K562 (cell line): ENCODE results near the gene CDKN2B-AS1. TPM values are rescaled to one million over a fixed set of nuclear protein-coding genes. Genes with fewer than 3 reads are reported as not detected.

Experiments
- ATAC-seq: fragments of 200-7000 bp; cut with Tn5 transposase; 3 replicates; pipeline ENCODE4 v1.9.1; 2020; ENCODE audit warnings: moderate library complexity
- BruUV-seq: library from RNA; stranded (reverse); fragments of 400-500 nt; replicated peaks from 2 replicates; lab custom pipeline; 2021; lab: Mats Ljungman, UMichigan
- CTCF ChIA-PET: fragments of 300-600 bp; formaldehyde crosslinking; extraction: SDS; loops from one replicate; lab custom pipeline; 2021; ENCODE audit warnings: low intra/inter-chr PET ratio; lab: Yijun Ruan, JAX
- POLR2A ChIA-PET: fragments of 300-600, 350-650 bp; sonication (Branson Sonifier 250); formaldehyde crosslinking; extraction: SDS; loops from one replicate; lab custom pipeline; 2021; ENCODE audit warnings: antibody characterized with exemption, inconsistent platforms; lab: Yijun Ruan, JAX
- DNase-seq, 4 experiments: peaks; one replicate each; pipeline versions ENCODE4 v3.0.0 to v3.0.0-alpha.2; 2011 to 2018; ENCODE audit warnings: low spot score in 3 of 4, mixed read lengths in 3 of 4; ENCODE audit errors: extremely low read depth in 1 of 4
- FAIRE-seq: peaks from 2 replicates; lab custom pipeline; 2011; peaks lifted over from hg19 to GRCh38; lab: Jason Lieb, UNC
- H2AFZ ChIP-seq: 2 replicates; pipeline ENCODE4 v1.6.0; 2011; ENCODE audit warnings: low read depth, low read length, control low read depth, inconsistent platforms
- H3K27ac ChIP-seq: fragments of 200-600 bp; 3 replicates; pipeline ENCODE4 v1.8.0; 2011; ENCODE audit warnings: low read depth, mild to moderate bottlenecking, control low read depth, inconsistent platforms, low read length, moderate library complexity, mixed read lengths; ENCODE audit errors: extremely low read depth
- H3K27me3 ChIP-seq, 2 experiments: fragments of 300-600 bp in 1 of 2; 2 replicates in 1 of 2; 3 replicates in 1 of 2; pipeline versions ENCODE4 v1.6.0 to v1.8.0; 2011; ENCODE audit warnings: inconsistent platforms in 2 of 2, low read length in 2 of 2, mild to moderate bottlenecking in 1 of 2, mixed read lengths in 1 of 2, moderate library complexity in 1 of 2; ENCODE audit not compliant: control insufficient read depth in 2 of 2, insufficient read depth in 2 of 2
- H3K36me3 ChIP-seq: fragments of 300-600 bp; 3 replicates; pipeline ENCODE4 v1.8.0; 2011; ENCODE audit warnings: mild to moderate bottlenecking, low read length, inconsistent platforms; ENCODE audit not compliant: control insufficient read depth, insufficient read depth
- H3K4me1 ChIP-seq, 2 experiments: fragments of 200-600 bp in 1 of 2; replicated peaks in 1 of 2; 2 replicates in 1 of 2; 3 replicates in 1 of 2; pipeline versions ENCODE4 v1.5.1 to v1.8.0; 2011; ENCODE audit warnings: inconsistent platforms in 2 of 2, low read length in 2 of 2, mild to moderate bottlenecking in 1 of 2, mixed read lengths in 1 of 2, moderate library complexity in 1 of 2; ENCODE audit not compliant: control insufficient read depth in 2 of 2, insufficient read depth in 2 of 2
- H3K4me2 ChIP-seq: 2 replicates; pipeline ENCODE4 v1.6.1; 2011; ENCODE audit warnings: low read length, control low read depth, inconsistent platforms, mixed read lengths; ENCODE audit not compliant: insufficient read depth
- H3K4me3 ChIP-seq: fragments of 200-600 bp; sonication (generic), shearing (Covaris generic); 2 replicates; pipeline ENCODE4 v1.5.1; 2016; ENCODE audit warnings: control low read depth, inconsistent platforms
- H3K79me2 ChIP-seq: fragments of 200-600 bp; 3 replicates; pipeline ENCODE4 v1.8.0; 2011; ENCODE audit warnings: low read length, inconsistent platforms; ENCODE audit not compliant: control insufficient read depth, insufficient read depth
- H3K9ac ChIP-seq, 2 experiments: 2 replicates each; pipeline versions ENCODE4 v1.6.0 to v1.6.1; 2011; ENCODE audit warnings: low read depth in 2 of 2, low read length in 2 of 2, control low read depth in 1 of 2, inconsistent platforms in 1 of 2, mild to moderate bottlenecking in 1 of 2, mixed read lengths in 1 of 2; ENCODE audit not compliant: insufficient read depth in 1 of 2
- H3K9me1 ChIP-seq: one replicate; pipeline ENCODE4 v1.6.0; 2011; ENCODE audit warnings: inconsistent platforms, mild to moderate bottlenecking, low read length, moderate library complexity; ENCODE audit not compliant: control insufficient read depth, insufficient read depth
- H3K9me3 ChIP-seq: replicated peaks from 2 replicates; pipeline ENCODE4 v1.5.1; 2011; ENCODE audit warnings: low read depth, low read length, inconsistent platforms; ENCODE audit not compliant: control insufficient read depth, insufficient read depth
- H4K20me1 ChIP-seq: replicated peaks from 2 replicates; pipeline ENCODE4 v1.6.1; 2011; ENCODE audit warnings: low read length, inconsistent platforms, mixed read lengths; ENCODE audit not compliant: control insufficient read depth, insufficient read depth
- ARHGAP35 ChIP-seq: fragments of 450-650 bp; IDR thresholded peaks from 2 replicates; pipeline ENCODE4 v1.6.1; 2018; ENCODE audit not compliant: partially characterized antibody
- EP400 ChIP-seq: fragments of 450-650 bp; IDR thresholded peaks from 2 replicates; pipeline ENCODE4 v1.6.1; 2017; ENCODE audit warnings: antibody characterized with exemption, mild to moderate bottlenecking, moderate library complexity
- LARP7 ChIP-seq: fragments of 450-650 bp; IDR thresholded peaks from 2 replicates; pipeline ENCODE4 v1.6.1; 2016
- NCOA1 ChIP-seq: fragments of 450-650 bp; IDR thresholded peaks from 2 replicates; pipeline ENCODE4 v1.6.1; 2016; ENCODE audit warnings: low read depth
- PHB2 ChIP-seq: fragments of 450-650 bp; IDR thresholded peaks from 2 replicates; pipeline ENCODE4 v1.6.1; 2017; ENCODE audit warnings: low read depth
- RBM34 ChIP-seq: fragments of 200-400 bp; formaldehyde crosslinking; IDR thresholded peaks from 2 replicates; pipeline ENCODE4 v1.6.1; 2018; ENCODE audit warnings: low read length, borderline replicate concordance; ENCODE audit not compliant: insufficient read depth
- SMAD2 ChIP-seq: fragments of 150-350 bp; IDR thresholded peaks from 2 replicates; pipeline ENCODE4 v1.6.1; 2014; ENCODE audit warnings: low read depth, mild to moderate bottlenecking, low read length
- SMARCA5 ChIP-seq: fragments of 450-650 bp; IDR thresholded peaks from 2 replicates; pipeline ENCODE4 v1.6.1; 2016
- TCF3 ChIP-seq: sonication (generic); formaldehyde crosslinking; IDR thresholded peaks from 2 replicates; pipeline ENCODE4 v1.4.0; 2020; ENCODE audit warnings: mild to moderate bottlenecking, missing genetic modification reagents
- YY1 ChIP-seq, 3 experiments: IDR thresholded peaks; 2 replicates each; pipeline ENCODE4 v1.6.1; 2011; ENCODE audit warnings: low read length in 2 of 3, mild to moderate bottlenecking in 2 of 3, moderate library complexity in 2 of 3, borderline replicate concordance in 1 of 3, control low read depth in 1 of 3, low read depth in 1 of 3; ENCODE audit not compliant: insufficient read depth in 3 of 3, insufficient replicate concordance in 2 of 3, control insufficient read depth in 1 of 3, insufficient read length in 1 of 3; ENCODE audit errors: extremely low read depth in 1 of 3
- ZNF449 ChIP-seq: fragments of 250-450 bp; sonication (Bioruptor Pico); IDR thresholded peaks from 2 replicates; pipeline ENCODE4 v1.8.0; 2022; ENCODE audit warnings: moderate library complexity, mild to moderate bottlenecking, inconsistent platforms
- ZNF639 ChIP-seq, 2 experiments: fragments of 200-800 bp in 1 of 2; sonication (Bioruptor generic) in 1 of 2; sonication (generic) in 1 of 2; formaldehyde crosslinking in 1 of 2; IDR thresholded peaks in 1 of 2; conservative IDR thresholded peaks in 1 of 2; 2 replicates each; pipeline versions ENCODE4 v1.5.0 to v1.6.1; 2016 to 2020; ENCODE audit warnings: missing compliant biosample characterization in 1 of 2, missing genetic modification characterization in 1 of 2, missing genetic modification reagents in 1 of 2
- ZNF644 ChIP-seq: fragments of 200-800 bp; sonication (Bioruptor generic); IDR thresholded peaks from 2 replicates; pipeline ENCODE4 v1.6.1; 2016; ENCODE audit warnings: low read depth, missing genetic modification characterization, missing compliant biosample characterization
- WGBS: fragments of 100-300 bp; shearing (Covaris generic); methylation state at CpG from one replicate; pipeline ENCODE4 v1.1.6; 2016; ENCODE audit warnings: low coverage, mixed read lengths; ENCODE audit not compliant: insufficient coverage; ENCODE audit errors: missing lambda C conversion rate; 5-methylcytosine and 5-hydroxymethylcytosine counted together
- in situ Hi-C: fragments of 300-500 bp; cut with MboI; formaldehyde crosslinking; loops from 4 replicates; pipeline ENCODE4 v1.15.0; 2018; ENCODE audit warnings: inconsistent platforms, mixed read lengths
- intact Hi-C: fragments of 100-400 bp; cut with micrococcal nuclease; formaldehyde crosslinking; loops from 2 replicates; pipeline ENCODE4 v1.14.2; 2022
- polyA plus RNA-seq, 8 experiments: library from polyadenylated mRNA; depleted of rRNA in 4 of 8; stranded (reverse) in 5 of 8; unstranded in 3 of 8; fragments of >200 nt; fragmentation: Nextera tagmentation in 2 of 8; fragmentation: Illumina TruSeq in 1 of 8; extraction: Ambion mirVana in 2 of 8; extraction: Trizol in 1 of 8; gene quantifications; 2 replicates each; pipeline versions ENCODE4 v1.2.1 to v1.2.3, GENCODE V29; 2011 to 2014; ENCODE audit warnings: inconsistent platforms in 1 of 8, missing spikeins in 1 of 8
- total RNA-seq, 7 experiments: library from RNA; depleted of rRNA in 6 of 7; stranded (reverse); fragments of >200 nt in 6 of 7; fragmentation: Illumina TruSeq in 2 of 7; extraction: Trizol in 2 of 7; gene quantifications; 2 replicates each; pipeline versions ENCODE4 v1.2.1 to v1.2.3, GENCODE V29; 2011 to 2021; ENCODE audit warnings: low replicate concordance in 1 of 7

Gene CDKN2B-AS1
- total and polyA plus RNA-seq, 9 of the 15 experiments (the other 6 are each of a cell fraction or from before 2014, with no cell fraction given) = not detected

GRCh38 chr9:22005021-22005701, 10.6 kb downstream of the CDKN2B-AS1 start (continued):
- no peak for TF ChIP-seq YY1 (IDR thresholded peaks at IDR 0.05; ENCODE audit: borderline replicate concordance in 1 of 3, control insufficient read depth in 1 of 3, extremely low read depth in 1 of 3, insufficient read depth in 3 of 3, insufficient read length in 1 of 3, insufficient replicate concordance in 2 of 3, low read depth in 1 of 3, low read length in 2 of 3)
- TF ChIP-seq, all 486 proteins: peak for 0

- in situ Hi-C loops = no loop called here
Measured at GRCh38 chr9:22005702-22006606, 11.4 kb downstream of the CDKN2B-AS1 start.

More at GRCh38 chr9:22005702-22006606, 11.4 kb downstream of the CDKN2B-AS1 start:
- BruUV-seq = no TSS peak
- Histone ChIP-seq H3K4me1 (no peaks in the 10 kb centered on the region), H3K4me3 (no peak overlapping the region), H3K27me3 (no peaks in the 10 kb centered on the region), H3K27ac (no peak overlapping the region), H3K9me3 (no peaks in the 10 kb centered on the region), H3K36me3 (no peaks in the 10 kb centered on the region), H4K20me1 (no peaks in the 10 kb centered on the region), H3K4me2 (no peak overlapping the region), H3K79me2 (no peaks in the 10 kb centered on the region), H3K9me1 (no peaks in the 10 kb centered on the region), H3K9ac (no peak overlapping the region), H2AFZ (no peak overlapping the region)
- TF ChIP-seq ARHGAP35 (no peak), PHB2 (no peak), ZNF639 (CRISPR knock-in tag; conservative IDR thresholded peaks at IDR 0.05 in 1 of 2, IDR thresholded peaks at IDR 0.05 in 1 of 2) (no peak), NCOA1 (no peak), SMAD2 (no peak), LARP7 (no peak), SMARCA5 (no peak), ZNF449 (CRISPR knock-in tag) (no peak), TCF3 (CRISPR knock-in tag) (no peak), ZNF644 (no peak), RBM34 (no peak), EP400 (no peak)
- intact Hi-C loops = no loop called here
- DNase-seq = no peak
- no peak for ATAC-seq
- CTCF ChIA-PET = no interaction called here
- POLR2A ChIA-PET = no interaction called here
- WGBS = no CpG with 5 or more reads among the region's 44 CpGs
- FAIRE-seq = no peak
